ENCODE results near the gene GADD45G. TPM values are rescaled to one million over a fixed set of nuclear protein-coding genes. Genes with fewer than 3 reads are reported as not detected.
A peak's percentile ranks its signal among the peaks of the same experiment; 100 is the strongest.

GADD45G gene
- polyA plus RNA-seq, 1 donor from 2014 or later = 161 TPM

- Histone ChIP-seq H3K36me3 (ENCODE audit: insufficient read depth, low read length) (no peaks in the 10 kb centered on the region), H3K9me2 (ENCODE audit: insufficient read depth, low read length) (no peaks in the 10 kb centered on the region), H3K27me3 (ENCODE audit: insufficient read depth, low read depth, low read length) (no peaks in the 10 kb centered on the region), H2AFZ (ENCODE audit: low read depth, low read length) (no peak overlapping the region), H3F3A (ENCODE audit: insufficient read depth, low read length, poor library complexity, severe bottlenecking) (no peaks in the 10 kb centered on the region), H3K4me2 (ENCODE audit: low read length) (no peak overlapping the region), H4K20me1 (ENCODE audit: insufficient read depth) (no peaks in the 10 kb centered on the region), H3K4me3 (ENCODE audit: low read length) (no peak overlapping the region), H3K9me3 (ENCODE audit: low read length) (no peaks in the 10 kb centered on the region), H3K9ac (ENCODE audit: low read length) (no peak overlapping the region), H3K27ac (ENCODE audit: low read length) (no peak overlapping the region), H3K79me2 (replicated peaks; ENCODE audit: insufficient read depth, low read length) (no peaks in the 10 kb centered on the region)
- TF ChIP-seq RAD21 (conservative IDR thresholded peaks at IDR 0.05) (no peak), MXI1 (conservative IDR thresholded peaks at IDR 0.05; ENCODE audit: poor library complexity, severe bottlenecking) (no peak), EZH2 (IDR thresholded peaks at IDR 0.05; ENCODE audit: borderline replicate concordance, insufficient read depth, low read length, poor library complexity, severe bottlenecking) (no peak), EP300 (conservative IDR thresholded peaks at IDR 0.05; ENCODE audit: poor library complexity, severe bottlenecking) (no peak), SMC3 (conservative IDR thresholded peaks at IDR 0.05; ENCODE audit: poor library complexity) (no peak), POLR2AphosphoS5 (IDR thresholded peaks at IDR 0.05) (no peak), TAF1 (IDR thresholded peaks at IDR 0.05; ENCODE audit: low read depth) (no peak)
- TF ChIP-seq, protein P1, sequence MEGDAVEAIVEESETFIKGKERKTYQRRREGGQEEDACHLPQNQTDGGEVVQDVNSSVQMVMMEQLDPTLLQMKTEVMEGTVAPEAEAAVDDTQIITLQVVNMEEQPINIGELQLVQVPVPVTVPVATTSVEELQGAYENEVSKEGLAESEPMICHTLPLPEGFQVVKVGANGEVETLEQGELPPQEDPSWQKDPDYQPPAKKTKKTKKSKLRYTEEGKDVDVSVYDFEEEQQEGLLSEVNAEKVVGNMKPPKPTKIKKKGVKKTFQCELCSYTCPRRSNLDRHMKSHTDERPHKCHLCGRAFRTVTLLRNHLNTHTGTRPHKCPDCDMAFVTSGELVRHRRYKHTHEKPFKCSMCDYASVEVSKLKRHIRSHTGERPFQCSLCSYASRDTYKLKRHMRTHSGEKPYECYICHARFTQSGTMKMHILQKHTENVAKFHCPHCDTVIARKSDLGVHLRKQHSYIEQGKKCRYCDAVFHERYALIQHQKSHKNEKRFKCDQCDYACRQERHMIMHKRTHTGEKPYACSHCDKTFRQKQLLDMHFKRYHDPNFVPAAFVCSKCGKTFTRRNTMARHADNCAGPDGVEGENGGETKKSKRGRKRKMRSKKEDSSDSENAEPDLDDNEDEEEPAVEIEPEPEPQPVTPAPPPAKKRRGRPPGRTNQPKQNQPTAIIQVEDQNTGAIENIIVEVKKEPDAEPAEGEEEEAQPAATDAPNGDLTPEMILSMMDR (IDR thresholded peaks at IDR 0.05; ENCODE audit: poor library complexity, severe bottlenecking) = no peak
- TF ChIP-seq, protein P2, sequence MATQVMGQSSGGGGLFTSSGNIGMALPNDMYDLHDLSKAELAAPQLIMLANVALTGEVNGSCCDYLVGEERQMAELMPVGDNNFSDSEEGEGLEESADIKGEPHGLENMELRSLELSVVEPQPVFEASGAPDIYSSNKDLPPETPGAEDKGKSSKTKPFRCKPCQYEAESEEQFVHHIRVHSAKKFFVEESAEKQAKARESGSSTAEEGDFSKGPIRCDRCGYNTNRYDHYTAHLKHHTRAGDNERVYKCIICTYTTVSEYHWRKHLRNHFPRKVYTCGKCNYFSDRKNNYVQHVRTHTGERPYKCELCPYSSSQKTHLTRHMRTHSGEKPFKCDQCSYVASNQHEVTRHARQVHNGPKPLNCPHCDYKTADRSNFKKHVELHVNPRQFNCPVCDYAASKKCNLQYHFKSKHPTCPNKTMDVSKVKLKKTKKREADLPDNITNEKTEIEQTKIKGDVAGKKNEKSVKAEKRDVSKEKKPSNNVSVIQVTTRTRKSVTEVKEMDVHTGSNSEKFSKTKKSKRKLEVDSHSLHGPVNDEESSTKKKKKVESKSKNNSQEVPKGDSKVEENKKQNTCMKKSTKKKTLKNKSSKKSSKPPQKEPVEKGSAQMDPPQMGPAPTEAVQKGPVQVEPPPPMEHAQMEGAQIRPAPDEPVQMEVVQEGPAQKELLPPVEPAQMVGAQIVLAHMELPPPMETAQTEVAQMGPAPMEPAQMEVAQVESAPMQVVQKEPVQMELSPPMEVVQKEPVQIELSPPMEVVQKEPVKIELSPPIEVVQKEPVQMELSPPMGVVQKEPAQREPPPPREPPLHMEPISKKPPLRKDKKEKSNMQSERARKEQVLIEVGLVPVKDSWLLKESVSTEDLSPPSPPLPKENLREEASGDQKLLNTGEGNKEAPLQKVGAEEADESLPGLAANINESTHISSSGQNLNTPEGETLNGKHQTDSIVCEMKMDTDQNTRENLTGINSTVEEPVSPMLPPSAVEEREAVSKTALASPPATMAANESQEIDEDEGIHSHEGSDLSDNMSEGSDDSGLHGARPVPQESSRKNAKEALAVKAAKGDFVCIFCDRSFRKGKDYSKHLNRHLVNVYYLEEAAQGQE (IDR thresholded peaks at IDR 0.05; ENCODE audit: borderline replicate concordance) = no peak
Observed at GRCh38 chr9:89592963-89593726, 11.7 kb upstream of the GADD45G start.

- Histone ChIP-seq H2AFZ (ENCODE audit: low read depth, low read length) (no peak overlapping the region), H3K36me3 (ENCODE audit: insufficient read depth, low read length) (no peaks in the 10 kb centered on the region), H3K9me3 (ENCODE audit: low read length) (no peaks in the 10 kb centered on the region), H3K9me2 (ENCODE audit: insufficient read depth, low read length) (no peaks in the 10 kb centered on the region), H3K79me2 (replicated peaks; ENCODE audit: insufficient read depth, low read length) (no peaks in the 10 kb centered on the region), H3K27ac (ENCODE audit: low read length) (no peak overlapping the region), H4K20me1 (ENCODE audit: insufficient read depth) (no peaks in the 10 kb centered on the region), H3K4me3 (ENCODE audit: low read length) (no peak overlapping the region), H3F3A (ENCODE audit: insufficient read depth, low read length, poor library complexity, severe bottlenecking) (no peaks in the 10 kb centered on the region), H3K9ac (ENCODE audit: low read length) (no peak overlapping the region), H3K27me3 (ENCODE audit: insufficient read depth, low read depth, low read length) (no peaks in the 10 kb centered on the region), H3K4me2 (ENCODE audit: low read length) (no peak overlapping the region)
- TF ChIP-seq, protein P1 (IDR thresholded peaks at IDR 0.05; ENCODE audit: poor library complexity, severe bottlenecking) = peak; percentile 14
- TF ChIP-seq TAF1 (IDR thresholded peaks at IDR 0.05; ENCODE audit: low read depth) = no peak
Observed at GRCh38 chr9:89593727-89594427, 10.9 kb upstream of the GADD45G start.
